ENCODE measurements around the gene MKLN1.
"Not testable (repeated sequence)": the region's sequence is repeated elsewhere in the genome, so short reads cannot be mapped to it uniquely, and the experiment has no call there.

Gene MKLN1

DNA sequence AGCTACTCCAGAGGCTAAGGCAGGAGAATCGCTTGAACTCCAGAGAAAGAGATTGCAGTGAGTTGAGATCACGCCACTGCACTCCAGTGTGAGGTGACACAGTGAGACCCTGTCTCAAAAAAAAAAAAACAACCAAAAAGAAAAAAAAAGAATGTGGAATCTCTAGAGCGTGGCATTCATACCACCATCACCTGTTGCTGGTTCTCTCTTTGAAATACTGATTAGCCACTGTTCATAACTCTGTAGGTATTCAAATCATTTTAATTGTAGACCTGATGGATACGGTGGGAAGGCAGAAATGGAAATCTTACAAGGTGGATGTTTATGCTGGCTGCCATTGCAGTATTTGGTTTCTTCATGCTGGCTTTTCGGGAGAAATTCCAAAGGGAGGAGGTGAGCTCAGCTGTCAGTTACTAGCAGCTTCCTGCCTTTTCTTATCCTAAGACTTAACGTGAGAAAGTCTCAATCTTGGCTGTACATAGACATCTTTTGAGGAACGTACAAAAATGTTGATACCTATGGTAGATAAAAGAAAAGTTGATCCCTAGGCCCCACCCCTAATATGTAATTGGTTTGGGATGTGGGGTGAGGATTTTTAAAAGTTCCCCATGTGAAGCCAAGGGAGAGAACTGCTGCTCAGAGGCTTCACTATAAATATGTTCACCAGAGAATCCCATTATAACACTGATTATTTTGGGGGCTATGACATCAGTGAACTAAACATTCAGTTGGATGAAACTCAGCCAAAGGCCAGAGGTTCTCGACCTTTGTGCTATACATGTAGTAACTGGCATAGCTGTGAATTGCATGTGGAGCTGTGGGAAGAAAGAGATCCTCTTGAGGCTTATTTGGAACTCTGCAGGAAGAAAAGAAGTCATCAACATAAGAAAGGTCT lies 26.9 kb upstream of the MKLN1 start:
- TF ChIP-seq, protein P1, sequence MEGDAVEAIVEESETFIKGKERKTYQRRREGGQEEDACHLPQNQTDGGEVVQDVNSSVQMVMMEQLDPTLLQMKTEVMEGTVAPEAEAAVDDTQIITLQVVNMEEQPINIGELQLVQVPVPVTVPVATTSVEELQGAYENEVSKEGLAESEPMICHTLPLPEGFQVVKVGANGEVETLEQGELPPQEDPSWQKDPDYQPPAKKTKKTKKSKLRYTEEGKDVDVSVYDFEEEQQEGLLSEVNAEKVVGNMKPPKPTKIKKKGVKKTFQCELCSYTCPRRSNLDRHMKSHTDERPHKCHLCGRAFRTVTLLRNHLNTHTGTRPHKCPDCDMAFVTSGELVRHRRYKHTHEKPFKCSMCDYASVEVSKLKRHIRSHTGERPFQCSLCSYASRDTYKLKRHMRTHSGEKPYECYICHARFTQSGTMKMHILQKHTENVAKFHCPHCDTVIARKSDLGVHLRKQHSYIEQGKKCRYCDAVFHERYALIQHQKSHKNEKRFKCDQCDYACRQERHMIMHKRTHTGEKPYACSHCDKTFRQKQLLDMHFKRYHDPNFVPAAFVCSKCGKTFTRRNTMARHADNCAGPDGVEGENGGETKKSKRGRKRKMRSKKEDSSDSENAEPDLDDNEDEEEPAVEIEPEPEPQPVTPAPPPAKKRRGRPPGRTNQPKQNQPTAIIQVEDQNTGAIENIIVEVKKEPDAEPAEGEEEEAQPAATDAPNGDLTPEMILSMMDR (IDR thresholded peaks at IDR 0.05) = no peak
- H3K4me3 ChIP-seq = no peak overlapping the region
- H3K27ac ChIP-seq = no peak overlapping the region
- DNase-seq (ENCODE audit: low spot score) = no peak

DNA sequence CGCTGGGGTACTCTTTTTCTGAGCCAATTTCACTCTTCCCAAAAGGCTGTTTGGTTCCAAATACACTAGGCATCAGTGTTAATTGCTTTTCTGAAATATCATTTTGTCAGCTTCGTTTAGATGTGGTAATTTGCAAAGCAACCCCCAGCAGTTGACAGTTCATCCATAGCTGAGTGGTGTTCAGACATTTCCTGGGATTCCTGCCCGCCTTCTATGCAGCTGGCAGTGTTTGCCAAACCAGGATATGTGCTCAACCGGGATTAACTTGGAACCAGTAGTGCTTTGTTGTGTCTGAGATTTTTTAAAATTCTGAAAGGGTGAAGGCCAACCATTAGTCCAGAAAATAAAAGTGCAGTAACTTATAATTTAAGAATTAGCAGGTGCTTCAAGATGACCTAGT lies 25.2 kb upstream of the MKLN1 start:
- Histone ChIP-seq H3K27ac (no peak overlapping the region), H3K4me3 (no peak overlapping the region)
- DNase-seq (ENCODE audit: low spot score) = no peak
- TF ChIP-seq, protein P1 (IDR thresholded peaks at IDR 0.05) = no peak

DNA sequence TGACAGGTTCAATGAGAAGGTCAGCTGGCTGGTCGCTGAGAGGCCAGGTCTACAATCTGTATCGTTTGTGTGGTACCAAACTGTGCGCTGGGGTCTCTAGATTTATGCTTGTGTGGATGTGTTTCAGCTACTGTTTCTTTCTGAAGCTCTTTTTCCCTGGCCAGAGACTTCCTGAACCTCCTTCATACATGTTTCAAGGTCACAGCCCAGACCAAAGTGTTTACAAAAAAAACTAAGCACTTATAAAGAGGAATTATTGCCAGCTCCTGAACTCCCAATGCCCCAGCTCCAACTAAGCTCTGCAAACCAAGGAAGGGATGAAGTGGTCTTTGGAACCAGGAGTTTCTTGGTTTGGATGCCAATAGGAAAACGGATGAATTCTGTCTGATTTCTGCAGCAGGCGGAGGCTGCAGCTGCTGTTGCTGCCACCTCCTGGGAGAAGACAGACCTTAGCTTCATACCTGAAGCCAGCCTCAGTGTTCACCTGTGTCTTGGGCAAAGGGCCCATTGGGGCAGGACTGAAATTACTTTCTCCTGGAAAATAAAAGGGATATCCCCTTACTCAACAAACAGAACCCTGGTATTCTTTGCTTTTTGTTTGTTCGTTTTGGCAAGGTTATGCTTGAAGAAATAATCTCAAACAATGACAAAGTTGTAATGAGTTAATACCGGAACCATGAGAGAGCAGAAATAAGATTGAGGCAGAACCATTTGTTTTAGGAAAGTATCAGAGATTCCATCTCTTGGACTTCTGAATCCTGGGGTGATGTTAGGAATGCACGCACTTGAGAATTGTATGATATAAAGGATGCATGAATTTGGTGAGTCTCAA lies 24.6 kb upstream of the MKLN1 start:
- TF ChIP-seq, protein P1 (IDR thresholded peaks at IDR 0.05) = no peak
- no peak overlapping the region for H3K27ac ChIP-seq
- no peak for DNase-seq (ENCODE audit: low spot score)
- H3K4me3 ChIP-seq = no peak overlapping the region

DNA sequence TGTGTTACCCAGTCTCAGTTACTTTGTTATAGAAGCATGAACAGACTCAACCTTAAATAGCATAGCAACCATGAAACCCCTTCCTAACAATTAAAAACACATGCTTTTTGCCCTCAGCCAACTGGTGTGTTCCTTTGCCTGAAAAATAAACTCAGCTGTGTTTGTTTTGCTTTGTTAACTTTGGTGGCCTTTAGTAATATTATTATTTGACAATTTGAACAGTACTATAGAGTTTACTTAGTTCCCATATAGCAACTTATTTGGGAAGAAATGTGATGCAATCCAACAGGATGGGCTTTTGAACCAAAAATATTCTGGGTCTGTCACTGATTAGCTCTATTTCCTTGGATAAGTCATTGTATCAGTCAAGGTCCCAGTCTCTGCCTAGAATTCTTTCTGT lies 22.5 kb upstream of the MKLN1 start:
- Histone ChIP-seq H3K4me3 (no peak overlapping the region), H3K27ac (no peak overlapping the region)
- TF ChIP-seq, protein P1 (IDR thresholded peaks at IDR 0.05) = no peak
- DNase-seq (ENCODE audit: low spot score) = no peak

DNA sequence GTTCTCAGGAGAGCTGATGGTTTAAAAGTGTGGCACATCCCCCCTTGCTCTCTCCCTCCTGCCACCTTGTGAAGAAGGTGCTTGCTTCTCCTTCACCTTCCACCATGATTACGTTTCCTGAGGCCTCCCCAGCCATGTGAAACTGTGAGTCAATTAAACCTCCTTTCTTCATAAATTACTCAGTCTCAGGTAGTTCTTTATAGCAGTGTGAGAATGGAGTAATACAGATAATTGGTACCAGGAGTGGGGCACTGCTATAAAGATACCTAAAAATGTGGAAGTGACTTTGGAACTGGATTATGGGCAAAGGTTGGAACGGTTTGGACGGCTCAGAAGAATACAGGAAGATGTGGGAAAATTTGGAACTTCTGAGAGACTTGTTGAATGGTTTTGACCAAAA lies 21.6 kb upstream of the MKLN1 start:
- DNase-seq (ENCODE audit: low spot score); H3K4me3 ChIP-seq; H3K27ac ChIP-seq: not testable (repeated sequence)

DNA sequence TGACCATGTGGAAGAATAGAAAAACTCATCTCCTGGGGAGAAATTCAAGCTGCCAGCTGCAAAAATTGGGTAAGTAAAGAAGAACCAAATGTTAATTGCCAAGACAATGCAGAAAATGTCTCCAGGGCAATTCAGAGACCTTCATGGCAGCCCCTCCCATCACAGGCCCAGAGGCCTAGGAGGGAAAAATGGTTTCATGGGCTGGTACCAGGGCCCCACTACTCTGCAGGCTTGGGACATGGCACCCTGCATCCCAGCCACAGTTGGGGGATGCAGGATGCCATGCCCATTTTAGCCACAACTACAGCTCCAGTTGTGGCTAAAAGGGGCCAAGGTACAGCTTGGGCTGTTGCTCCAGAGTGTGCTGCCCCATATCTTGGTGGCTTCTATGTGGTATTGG lies 20.9 kb upstream of the MKLN1 start:
- H3K4me3 ChIP-seq = no peak overlapping the region
- no peak for DNase-seq (ENCODE audit: low spot score)
- TF ChIP-seq, protein P1 (IDR thresholded peaks at IDR 0.05) = no peak
- no peak overlapping the region for H3K27ac ChIP-seq

DNA sequence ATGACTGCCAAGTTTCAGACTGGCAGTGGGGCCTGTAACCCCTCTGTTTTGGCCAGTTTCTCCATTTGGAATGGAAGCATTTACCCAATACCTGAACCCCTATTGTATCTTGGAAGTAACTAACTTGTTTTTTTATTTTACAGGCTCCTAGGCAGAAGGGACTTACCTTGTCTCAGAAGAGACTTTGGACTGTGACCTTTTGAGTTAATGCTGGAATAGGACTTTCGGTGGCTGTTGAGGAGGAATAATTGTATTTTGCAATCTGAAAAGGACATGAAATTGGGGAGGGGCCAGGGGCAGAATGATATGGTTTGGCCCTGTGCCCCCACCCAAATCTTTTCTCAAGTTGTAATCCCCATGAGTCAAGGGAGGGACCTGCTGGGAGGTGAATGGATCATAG lies 20.0 kb upstream of the MKLN1 start:
- no peak overlapping the region for H3K27ac ChIP-seq
- no peak overlapping the region for H3K4me3 ChIP-seq
- DNase-seq (ENCODE audit: low spot score) = no peak
- TF ChIP-seq, protein P1 (IDR thresholded peaks at IDR 0.05) = no peak
